Globus pallidus (tissue), 1 donor: ENCODE data around the gene KIR3DL1.
"Not testable (repeated sequence)": the region's sequence is repeated elsewhere in the genome, so short reads cannot be mapped to it uniquely, and the experiment has no call there.

Source experiments
- DNase-seq: peaks from one replicate; pipeline ENCODE4 v3.0.0-alpha.2; 2015; ENCODE audit warnings: low spot score

KIR3DL1 gene

GRCh38 chr19:54814571-54814970 lies 1.7 kb upstream of the KIR3DL1 start:
- not testable (repeated sequence) for DNase-seq

GRCh38 chr19:54817670-54818536 lies 1.6 kb downstream of the KIR3DL1 start:
- no peak for DNase-seq

GRCh38 chr19:54824416-54824815 lies 8.1 kb downstream of the KIR3DL1 start:
- not testable (repeated sequence) for DNase-seq

- not testable (repeated sequence) for DNase-seq
Measured at GRCh38 chr19:54825326-54825725, 9.1 kb downstream of the KIR3DL1 start.

GRCh38 chr19:54828064-54828463 lies 11.8 kb downstream of the KIR3DL1 start:
- DNase-seq: not testable (repeated sequence)

GRCh38 chr19:54832496-54832895 lies 16.2 kb downstream of the KIR3DL1 start, which contains the start of gene KIR2DS4:
TSS of gene KIR2DS4 (plus strand) at chr19:54832676.
- not testable (repeated sequence) for DNase-seq

GRCh38 chr19:54835126-54835525 lies 18.9 kb downstream of the KIR3DL1 start:
- not testable (repeated sequence) for DNase-seq

- DNase-seq: not testable (repeated sequence)
Measured at GRCh38 chr19:54837522-54837921, 21.3 kb downstream of the KIR3DL1 start.

- not testable (repeated sequence) for DNase-seq
Measured at GRCh38 chr19:54843171-54843570, 26.9 kb downstream of the KIR3DL1 start.

GRCh38 chr19:54850061-54850640 lies 33.9 kb downstream of the KIR3DL1 start, which contains the start of gene KIR3DL2:
TSS of gene KIR3DL2 (plus strand) at chr19:54850443. CDS start at chr19:54850476, 33 bp downstream.
- not testable (repeated sequence) for DNase-seq

- no peak for DNase-seq
Measured at GRCh38 chr19:54850930-54851329, 34.7 kb downstream of the KIR3DL1 start.

GRCh38 chr19:54851353-54851752 lies 35.1 kb downstream of the KIR3DL1 start:
- no peak for DNase-seq

- DNase-seq: not testable (repeated sequence)
Measured at GRCh38 chr19:54855241-54855640, 39.0 kb downstream of the KIR3DL1 start.

GRCh38 chr19:54858476-54858875 lies 42.2 kb downstream of the KIR3DL1 start:
- not testable (repeated sequence) for DNase-seq

GRCh38 chr19:54859421-54859820 lies 43.2 kb downstream of the KIR3DL1 start:
- DNase-seq: not testable (repeated sequence)

- not testable (repeated sequence) for DNase-seq
Measured at GRCh38 chr19:54863459-54863858, 47.2 kb downstream of the KIR3DL1 start.

- DNase-seq: no peak
Measured at GRCh38 chr19:54871696-54872095, 55.4 kb downstream of the KIR3DL1 start.

GRCh38 chr19:54873990-54874389 lies 57.7 kb downstream of the KIR3DL1 start, which contains the start of gene FCAR:
TSS of gene FCAR (plus strand) at chr19:54874235. CDS start at chr19:54874290, 55 bp downstream.
- no peak for DNase-seq

- peak; percentile 61 for DNase-seq
Measured at GRCh38 chr19:54875506-54875905, 59.2 kb downstream of the KIR3DL1 start.

GRCh38 chr19:54877471-54877870 lies 61.2 kb downstream of the KIR3DL1 start:
- DNase-seq: no peak
